Ishikawa (cell line): ENCODE measurements around the gene NUP210.

ENCODE experiments used
- CEBPB ChIP-seq: IDR thresholded peaks from 2 replicates; pipeline ENCODE4 v1.6.1; 2012
- CREB1 ChIP-seq: IDR thresholded peaks from 2 replicates; pipeline ENCODE4 v1.6.1; 2012; ENCODE audit warnings: low read depth
- EGR1 ChIP-seq: IDR thresholded peaks from 2 replicates; pipeline ENCODE4 v1.6.1; 2012
- EP300 ChIP-seq: IDR thresholded peaks from 2 replicates; pipeline ENCODE4 v1.6.1; 2012; ENCODE audit warnings: borderline replicate concordance
- FOXM1 ChIP-seq: IDR thresholded peaks from 2 replicates; pipeline ENCODE4 v1.6.1; 2012; ENCODE audit warnings: low read depth, borderline replicate concordance
- MAX ChIP-seq: IDR thresholded peaks from 2 replicates; pipeline ENCODE4 v1.6.1; 2012
- NFIC ChIP-seq: IDR thresholded peaks from 2 replicates; pipeline ENCODE4 v1.6.1; 2012
- RAD21 ChIP-seq: IDR thresholded peaks from 2 replicates; pipeline ENCODE4 v1.6.1; 2012; ENCODE audit warnings: low read depth
- REST ChIP-seq: IDR thresholded peaks from 2 replicates; pipeline ENCODE4 v1.6.1; 2012; ENCODE audit warnings: low read depth, mild to moderate bottlenecking
- TAF1 ChIP-seq: IDR thresholded peaks from 2 replicates; pipeline ENCODE4 v1.6.1; 2012; ENCODE audit warnings: low read depth, mild to moderate bottlenecking
- TCF12 ChIP-seq: IDR thresholded peaks from 2 replicates; pipeline ENCODE4 v1.6.1; 2012; ENCODE audit warnings: low read depth
- TEAD4 ChIP-seq: IDR thresholded peaks from 2 replicates; pipeline ENCODE4 v1.6.1; 2012
- USF1 ChIP-seq: IDR thresholded peaks from 2 replicates; pipeline ENCODE4 v1.6.1; 2012
- YY1 ChIP-seq: IDR thresholded peaks from 2 replicates; pipeline ENCODE4 v1.6.1; 2012; ENCODE audit warnings: low read depth
- ZBTB7A ChIP-seq: IDR thresholded peaks from 2 replicates; pipeline ENCODE4 v1.6.1; 2012; ENCODE audit warnings: low read depth

The NUP210 gene

GRCh38 chr3:13329746-13330145 is 90.4 kb downstream of the NUP210 start:
- TF ChIP-seq TCF12 (no peak), NFIC (no peak), FOXM1 (no peak), ZBTB7A (no peak), RAD21 (no peak)

- TF ChIP-seq TAF1 (no peak), REST (no peak), EP300 (no peak), USF1 (no peak), CEBPB (no peak), EGR1 (no peak), RAD21 (no peak), MAX (no peak), CREB1 (no peak), TEAD4 (no peak), TCF12 (no peak), NFIC (no peak), FOXM1 (no peak), ZBTB7A (no peak), YY1 (no peak)
Measured at GRCh38 chr3:13325892-13326443, 94.2 kb downstream of the NUP210 start.

GRCh38 chr3:13324835-13325501 is 95.2 kb downstream of the NUP210 start:
- no peak for TF ChIP-seq CEBPB
- TF ChIP-seq REST, result no peak
- TF ChIP-seq YY1, result no peak
- no peak for TF ChIP-seq MAX
- TF ChIP-seq FOXM1, result no peak
- TF ChIP-seq RAD21, result no peak
- TF ChIP-seq ZBTB7A, result no peak

- no peak for TF ChIP-seq MAX
- TF ChIP-seq USF1, result no peak
- TF ChIP-seq YY1, result no peak
- no peak for TF ChIP-seq TAF1
- TF ChIP-seq RAD21, result no peak
Measured at GRCh38 chr3:13323822-13324221, 96.3 kb downstream of the NUP210 start.

GRCh38 chr3:13322324-13322723 is 97.8 kb downstream of the NUP210 start:
- TF ChIP-seq EGR1 (no peak), CEBPB (no peak), MAX (no peak), EP300 (no peak), ZBTB7A (no peak), CREB1 (no peak), USF1 (no peak), TEAD4 (no peak), REST (no peak), YY1 (no peak), TAF1 (no peak), TCF12 (no peak), RAD21 (no peak), FOXM1 (no peak), NFIC (no peak)
